ENCODE measurements around the gene PEX7. TPM values are rescaled to one million over a fixed set of nuclear protein-coding genes. Genes with fewer than 3 reads are reported as not detected.
"Not testable (repeated sequence)": the region's sequence is repeated elsewhere in the genome, so short reads cannot be mapped to it uniquely, and the experiment has no call there.

PEX7 gene
- total RNA-seq, 2 experiments from 2014 or later: 2.0 to 3.4 TPM

DNA sequence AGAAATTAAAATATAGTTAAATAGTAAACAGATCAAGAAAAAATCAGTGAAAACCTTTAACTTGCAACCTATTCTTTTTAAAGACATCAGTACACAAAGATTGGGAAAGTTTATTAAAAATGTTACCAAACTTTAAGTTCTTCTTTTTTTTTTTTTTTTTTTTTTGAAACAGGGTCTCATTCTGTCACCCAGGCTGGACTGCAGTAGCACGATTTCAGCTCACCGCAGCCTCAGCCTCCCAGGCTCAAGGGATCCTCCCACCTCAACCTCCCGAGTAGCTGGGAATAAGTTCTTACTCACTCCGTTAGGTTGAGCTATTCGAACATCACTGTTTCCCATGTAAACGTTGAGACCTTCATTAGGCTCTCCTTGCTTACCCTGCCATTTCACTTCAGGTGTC is 35.7 kb upstream of the PEX7 start:
- Histone ChIP-seq H3K27me3 (ENCODE audit: control insufficient read depth in 1 of 2, insufficient read depth in 2 of 2, low read length in 2 of 2) (no peaks in the 10 kb centered on the region), H3K4me1 (ENCODE audit: insufficient read depth, low read length) (peaks cover 70% of the 10 kb centered on the region), H3K4me3 (ENCODE audit: low read length) (no peak overlapping the region), H3K36me3 (ENCODE audit: insufficient read depth, low read length) (peaks cover 3% of the 10 kb centered on the region), H3K27ac (ENCODE audit: low read depth in 1 of 2, low read length in 2 of 2) (peak overlapping the region in 1 of 2 donors; percentile 56), H3K9me3 (ENCODE audit: control insufficient read depth in 1 of 2, insufficient read depth in 1 of 2, low read length in 2 of 2) (no peaks in the 10 kb centered on the region)
- Mint-ChIP-seq H3K36me3 (ENCODE audit: low read depth) (peaks cover 16% of the 10 kb centered on the region), H3K9me3 (no peaks in the 10 kb centered on the region), H3K4me1 (ENCODE audit: low read depth) (peaks cover 79% of the 10 kb centered on the region), H3K27me3 (no peaks in the 10 kb centered on the region), H3K27ac (no peak overlapping the region), H3K4me3 (no peak overlapping the region)
- DNase-seq: no peak
- intact Hi-C loops (cut with DNase I, micrococcal nuclease): loop anchor here in 1 of 2 experiments (2.0 kb wide), 2 partner anchors 14 to 38 kb away; no protein-coding TSS in a partner anchor
- TF ChIP-seq, protein P1, sequence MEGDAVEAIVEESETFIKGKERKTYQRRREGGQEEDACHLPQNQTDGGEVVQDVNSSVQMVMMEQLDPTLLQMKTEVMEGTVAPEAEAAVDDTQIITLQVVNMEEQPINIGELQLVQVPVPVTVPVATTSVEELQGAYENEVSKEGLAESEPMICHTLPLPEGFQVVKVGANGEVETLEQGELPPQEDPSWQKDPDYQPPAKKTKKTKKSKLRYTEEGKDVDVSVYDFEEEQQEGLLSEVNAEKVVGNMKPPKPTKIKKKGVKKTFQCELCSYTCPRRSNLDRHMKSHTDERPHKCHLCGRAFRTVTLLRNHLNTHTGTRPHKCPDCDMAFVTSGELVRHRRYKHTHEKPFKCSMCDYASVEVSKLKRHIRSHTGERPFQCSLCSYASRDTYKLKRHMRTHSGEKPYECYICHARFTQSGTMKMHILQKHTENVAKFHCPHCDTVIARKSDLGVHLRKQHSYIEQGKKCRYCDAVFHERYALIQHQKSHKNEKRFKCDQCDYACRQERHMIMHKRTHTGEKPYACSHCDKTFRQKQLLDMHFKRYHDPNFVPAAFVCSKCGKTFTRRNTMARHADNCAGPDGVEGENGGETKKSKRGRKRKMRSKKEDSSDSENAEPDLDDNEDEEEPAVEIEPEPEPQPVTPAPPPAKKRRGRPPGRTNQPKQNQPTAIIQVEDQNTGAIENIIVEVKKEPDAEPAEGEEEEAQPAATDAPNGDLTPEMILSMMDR (IDR thresholded peaks at IDR 0.05): no peak
- POLR2A ChIA-PET: interaction anchor here (0.5 to 8.6 kb wide), 6 partner anchors 10 to 35 kb away, joined by 3 to 151 read pairs (median 4); no protein-coding TSS in a partner anchor
- ATAC-seq (ENCODE audit: poor library complexity): no peak
- CTCF ChIA-PET: interaction anchor here (0.9 to 1.8 kb wide), 5 partner anchors 15 to 142 kb away, joined by 3 to 6 read pairs (median 4); no protein-coding TSS in a partner anchor

DNA sequence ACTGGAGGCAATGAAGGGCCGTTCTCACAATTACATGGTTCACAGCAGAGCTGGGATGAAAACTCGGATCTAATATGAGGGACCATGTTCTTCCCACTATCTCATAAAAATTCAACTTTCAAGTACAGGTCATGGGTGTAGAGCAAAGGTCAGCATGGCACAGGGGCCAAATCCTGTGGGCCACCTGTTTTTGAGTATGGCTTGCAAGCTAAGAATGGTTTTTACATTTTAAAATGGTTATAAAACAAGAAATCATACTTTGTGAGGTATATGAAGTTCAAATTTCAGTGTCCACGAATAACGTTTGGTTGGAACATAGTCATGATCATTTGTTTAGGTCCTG is 34.7 kb upstream of the PEX7 start:
- no peaks in the 10 kb centered on the region for H3K27me3 Mint-ChIP-seq
- CTCF ChIA-PET: interaction anchor here (0.8 to 8.2 kb wide), 4 partner anchors 16 to 143 kb away, joined by 3 to 224 read pairs (median 5); no protein-coding TSS in a partner anchor
- Histone ChIP-seq H3K36me3 (ENCODE audit: insufficient read depth, low read length) (peaks cover 3% of the 10 kb centered on the region), H3K27me3 (ENCODE audit: control insufficient read depth in 1 of 2, insufficient read depth in 2 of 2, low read length in 2 of 2) (no peaks in the 10 kb centered on the region), H3K9me3 (ENCODE audit: control insufficient read depth in 1 of 2, insufficient read depth in 1 of 2, low read length in 2 of 2) (no peaks in the 10 kb centered on the region), H3K4me3 (ENCODE audit: low read length) (peak overlapping the region; percentile 21), H3K4me1 (ENCODE audit: insufficient read depth, low read length) (peaks cover 62% of the 10 kb centered on the region), H3K27ac (ENCODE audit: low read depth in 1 of 2, low read length in 2 of 2) (peak overlapping the region; percentile 26 to 57)
- peaks cover 19% of the 10 kb centered on the region for H3K36me3 Mint-ChIP-seq (ENCODE audit: low read depth)
- ATAC-seq (ENCODE audit: poor library complexity): no peak
- peaks cover 72% of the 10 kb centered on the region for H3K4me1 Mint-ChIP-seq (ENCODE audit: low read depth)
- H3K9me3 Mint-ChIP-seq: no peaks in the 10 kb centered on the region
- POLR2A ChIA-PET: interaction anchor here (0.9 to 8.6 kb wide), 5 partner anchors 17 to 34 kb away, joined by 3 to 151 read pairs (median 4); no protein-coding TSS in a partner anchor
- DNase-seq: no peak
- intact Hi-C loops (cut with DNase I, micrococcal nuclease): loop anchor here in 1 of 2 experiments (2.0 kb wide), 2 partner anchors 15 to 39 kb away; no protein-coding TSS in a partner anchor
- H3K27ac Mint-ChIP-seq: peak overlapping the region; percentile 91
- peak overlapping the region; percentile 89 for H3K4me3 Mint-ChIP-seq
- TF ChIP-seq, protein P1 (IDR thresholded peaks at IDR 0.05): no peak

DNA sequence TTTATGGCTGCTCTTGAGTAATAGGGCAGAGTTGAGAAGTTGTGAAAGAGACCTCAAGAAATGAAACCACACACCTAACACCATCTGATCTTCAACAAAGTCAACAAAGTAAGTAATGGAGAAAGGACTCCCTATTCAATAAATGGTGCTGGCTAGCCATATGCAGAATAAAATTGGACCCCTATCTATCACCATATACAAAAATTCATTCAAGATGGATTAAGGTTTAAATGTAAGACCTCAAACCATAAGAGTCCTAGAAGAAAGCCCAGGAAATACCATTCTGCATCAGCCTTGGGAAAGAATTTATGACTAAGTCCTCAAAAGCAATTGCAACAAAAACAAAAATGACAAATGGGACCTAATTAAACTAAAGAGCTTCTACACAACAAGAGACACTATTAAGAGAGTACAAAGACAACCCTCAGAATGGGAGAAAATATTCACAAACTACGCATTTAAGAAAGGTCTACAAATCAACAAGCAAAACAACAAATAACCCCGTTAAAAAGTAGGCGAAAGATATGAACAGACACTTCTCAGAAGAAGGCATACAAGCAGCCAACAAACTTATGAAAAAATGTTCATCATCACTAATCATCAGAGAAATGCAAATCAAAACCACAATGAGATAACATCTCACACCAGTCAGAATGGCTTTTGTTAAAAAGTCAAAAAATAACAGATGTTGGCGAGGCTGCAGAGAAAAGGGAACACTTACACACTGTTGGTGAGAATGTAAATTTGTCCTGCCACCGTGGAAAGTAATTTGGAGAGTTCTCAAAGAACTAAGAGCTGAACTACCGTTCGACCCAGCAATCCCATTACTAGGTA is 34.1 kb upstream of the PEX7 start:
- TF ChIP-seq, protein P1 (IDR thresholded peaks at IDR 0.05): no peak
- Histone ChIP-seq H3K9me3 (ENCODE audit: control insufficient read depth in 1 of 2, insufficient read depth in 1 of 2, low read length in 2 of 2) (no peaks in the 10 kb centered on the region), H3K4me3 (ENCODE audit: low read length) (peak overlapping the region; percentile 74), H3K36me3 (ENCODE audit: insufficient read depth, low read length) (peaks cover 3% of the 10 kb centered on the region), H3K27me3 (ENCODE audit: control insufficient read depth in 1 of 2, insufficient read depth in 2 of 2, low read length in 2 of 2) (no peaks in the 10 kb centered on the region), H3K4me1 (ENCODE audit: insufficient read depth, low read length) (peaks cover 59% of the 10 kb centered on the region), H3K27ac (ENCODE audit: low read depth in 1 of 2, low read length in 2 of 2) (peak overlapping the region; percentile 26 to 57)
- ChIA-PET POLR2A (interaction anchor here (0.9 to 8.6 kb wide), 5 partner anchors 17 to 143 kb away, joined by 3 to 151 read pairs (median 110); no protein-coding TSS in a partner anchor), CTCF (interaction anchor here (0.8 to 8.2 kb wide), 4 partner anchors 17 to 144 kb away, joined by 3 to 224 read pairs (median 4); partner anchors contain the start of gene PEX7)
- Mint-ChIP-seq H3K36me3 (ENCODE audit: low read depth) (peaks cover 21% of the 10 kb centered on the region), H3K4me1 (ENCODE audit: low read depth) (peaks cover 72% of the 10 kb centered on the region), H3K27ac (peak overlapping the region; percentile 91), H3K4me3 (peak overlapping the region; percentile 89), H3K27me3 (no peaks in the 10 kb centered on the region), H3K9me3 (no peaks in the 10 kb centered on the region)
- DNase-seq (peak in 4 of 14 experiments; percentile 22 to 76 (median 60)), ATAC-seq (ENCODE audit: poor library complexity) (no peak)
- intact Hi-C loops (cut with DNase I, micrococcal nuclease): no loop called here

GRCh38 chr6:136789440-136789839 is 33.0 kb upstream of the PEX7 start:
- Mint-ChIP-seq H3K4me1 (ENCODE audit: low read depth) (peaks cover 63% of the 10 kb centered on the region), H3K27ac (peak overlapping the region; percentile 91), H3K36me3 (ENCODE audit: low read depth) (peaks cover 16% of the 10 kb centered on the region), H3K4me3 (peak overlapping the region; percentile 96)
- H3K36me3 ChIP-seq (ENCODE audit: insufficient read depth, low read length); H3K9me3 ChIP-seq (ENCODE audit: control insufficient read depth in 1 of 2, insufficient read depth in 1 of 2, low read length in 2 of 2); H3K27me3 Mint-ChIP-seq; ATAC-seq (ENCODE audit: poor library complexity); H3K27ac ChIP-seq (ENCODE audit: low read depth in 1 of 2, low read length in 2 of 2); intact Hi-C loops (cut with DNase I, micrococcal nuclease); H3K27me3 ChIP-seq (ENCODE audit: control insufficient read depth in 1 of 2, insufficient read depth in 2 of 2, low read length in 2 of 2); H3K9me3 Mint-ChIP-seq; DNase-seq: not testable (repeated sequence)
- Histone ChIP-seq H3K4me3 (ENCODE audit: low read length) (peak overlapping the region; percentile 74), H3K4me1 (ENCODE audit: insufficient read depth, low read length) (peaks cover 52% of the 10 kb centered on the region)
- ChIA-PET CTCF (interaction anchor here (1.4 to 8.2 kb wide), 3 partner anchors 9 to 145 kb away, joined by 3 to 224 read pairs (median 3); partner anchors contain the start of gene PEX7), POLR2A (interaction anchor here (0.6 to 8.6 kb wide), 5 partner anchors 27 to 500 kb away, joined by 3 to 151 read pairs (median 110); partner anchors contain the start of gene BCLAF1)

Data from CD4-positive, alpha-beta T cell (primary cell).